Type B pancreatic cell (in vitro differentiated cells): Measurements from ENCODE around the gene PRELID2. TPM values are rescaled to one million over a fixed set of nuclear protein-coding genes. Genes with fewer than 3 reads are reported as not detected.

Experiments used
- DNase-seq: peaks from one replicate; pipeline ENCODE4 v3.0.0; 2021; ENCODE audit warnings: mixed read lengths; ENCODE audit not compliant: unreplicated experiment; ENCODE audit errors: extremely low spot score
- H3K27ac Mint-ChIP-seq: 2 replicates; pipeline ENCODE4 v1.8.0; 2021; ENCODE audit warnings: mild to moderate bottlenecking, mixed read lengths
- H3K27me3 Mint-ChIP-seq: 2 replicates; pipeline ENCODE4 v1.8.0; 2021; ENCODE audit warnings: mixed read lengths
- H3K36me3 Mint-ChIP-seq: 2 replicates; pipeline ENCODE4 v1.8.0; 2021; ENCODE audit warnings: mixed read lengths
- H3K4me1 Mint-ChIP-seq: one replicate; pipeline ENCODE4 v1.8.0; 2021; ENCODE audit warnings: mixed read lengths; ENCODE audit not compliant: unreplicated experiment
- H3K4me3 Mint-ChIP-seq: 2 replicates; pipeline ENCODE4 v1.8.0; 2021; ENCODE audit warnings: mild to moderate bottlenecking, mixed read lengths
- H3K9me3 Mint-ChIP-seq: 2 replicates; pipeline ENCODE4 v1.8.0; 2021; ENCODE audit warnings: mixed read lengths
- total RNA-seq: library from RNA; stranded (reverse); gene quantifications from 2 replicates; pipeline ENCODE4 v1.2.1, GENCODE V29; 2021; ENCODE audit warnings: low replicate concordance
- TF ChIP-seq, protein P1 (sequence below): fragments of 200-600 bp; sonication (generic); conservative IDR thresholded peaks from 2 replicates; pipeline ENCODE4 v1.5.0; 2021; ENCODE audit warnings: antibody characterized with exemption, mild to moderate bottlenecking

PRELID2 gene
- total RNA-seq, 1 donor from 2014 or later, result 19.6 TPM

DNA sequence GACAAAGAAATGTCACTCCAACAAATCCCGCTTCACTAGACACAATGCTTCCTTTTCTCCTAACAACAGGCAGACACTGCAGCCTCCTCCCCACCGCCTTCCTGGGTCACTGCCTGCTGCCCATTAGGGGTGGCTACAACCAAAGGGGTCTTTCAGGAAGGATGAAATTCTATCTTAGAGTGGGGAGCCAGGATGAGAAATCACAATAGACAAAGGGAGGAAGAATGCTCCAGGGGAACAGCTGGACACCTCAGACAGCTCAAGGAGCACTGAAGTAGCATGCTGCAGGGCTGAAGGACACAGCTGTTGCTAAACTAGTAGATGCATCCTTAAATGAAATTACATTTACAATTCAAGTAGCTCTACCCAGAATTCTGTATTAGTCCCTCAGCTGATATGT is 54.2 kb downstream of the PRELID2 start:
- Mint-ChIP-seq H3K27me3 (no peaks in the 10 kb centered on the region), H3K4me1 (no peaks in the 10 kb centered on the region), H3K36me3 (peaks cover 4% of the 10 kb centered on the region), H3K9me3 (no peaks in the 10 kb centered on the region), H3K4me3 (no peak overlapping the region), H3K27ac (no peak overlapping the region)
- TF ChIP-seq, protein P1, sequence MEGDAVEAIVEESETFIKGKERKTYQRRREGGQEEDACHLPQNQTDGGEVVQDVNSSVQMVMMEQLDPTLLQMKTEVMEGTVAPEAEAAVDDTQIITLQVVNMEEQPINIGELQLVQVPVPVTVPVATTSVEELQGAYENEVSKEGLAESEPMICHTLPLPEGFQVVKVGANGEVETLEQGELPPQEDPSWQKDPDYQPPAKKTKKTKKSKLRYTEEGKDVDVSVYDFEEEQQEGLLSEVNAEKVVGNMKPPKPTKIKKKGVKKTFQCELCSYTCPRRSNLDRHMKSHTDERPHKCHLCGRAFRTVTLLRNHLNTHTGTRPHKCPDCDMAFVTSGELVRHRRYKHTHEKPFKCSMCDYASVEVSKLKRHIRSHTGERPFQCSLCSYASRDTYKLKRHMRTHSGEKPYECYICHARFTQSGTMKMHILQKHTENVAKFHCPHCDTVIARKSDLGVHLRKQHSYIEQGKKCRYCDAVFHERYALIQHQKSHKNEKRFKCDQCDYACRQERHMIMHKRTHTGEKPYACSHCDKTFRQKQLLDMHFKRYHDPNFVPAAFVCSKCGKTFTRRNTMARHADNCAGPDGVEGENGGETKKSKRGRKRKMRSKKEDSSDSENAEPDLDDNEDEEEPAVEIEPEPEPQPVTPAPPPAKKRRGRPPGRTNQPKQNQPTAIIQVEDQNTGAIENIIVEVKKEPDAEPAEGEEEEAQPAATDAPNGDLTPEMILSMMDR, result no peak
- no peak for DNase-seq

DNA sequence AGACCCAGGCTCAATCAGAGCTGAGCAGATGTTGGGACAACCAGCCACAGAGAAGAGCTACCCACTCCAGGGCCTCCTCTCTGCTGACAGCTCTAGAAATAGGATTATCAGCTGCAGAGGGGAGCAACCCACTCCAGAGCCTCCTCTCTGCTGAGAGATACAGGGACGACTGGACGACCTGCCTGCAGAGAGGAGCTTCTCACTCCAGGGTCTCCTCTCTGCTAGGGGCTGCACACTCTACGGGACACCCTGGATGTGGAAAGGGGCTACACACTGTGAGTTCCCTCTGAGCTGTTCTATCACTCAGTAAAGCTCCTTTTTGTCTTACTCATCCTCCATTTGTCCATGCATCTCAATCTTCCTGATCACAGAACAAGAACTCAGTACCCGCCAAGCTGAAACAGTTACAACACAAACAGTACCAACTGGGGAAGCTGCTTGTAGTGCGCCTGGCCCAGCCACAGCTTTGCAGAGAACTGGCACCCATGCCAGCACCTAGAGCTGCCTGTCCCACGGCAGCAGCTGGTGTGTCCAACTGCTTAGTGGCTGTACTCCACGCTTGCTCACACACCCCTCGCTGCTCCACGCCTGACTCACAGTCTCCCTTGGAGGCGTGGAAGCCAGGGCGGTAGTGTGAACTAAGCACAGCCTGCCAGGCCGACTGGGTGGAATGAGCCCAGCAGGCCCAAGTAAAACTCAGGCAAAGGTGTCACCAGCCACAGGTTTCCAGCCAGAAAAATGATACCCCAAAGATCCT is 56.8 kb downstream of the PRELID2 start:
- H3K27me3 Mint-ChIP-seq, result no peaks in the 10 kb centered on the region
- H3K4me1 Mint-ChIP-seq, result peaks cover 11% of the 10 kb centered on the region
- H3K9me3 Mint-ChIP-seq, result no peaks in the 10 kb centered on the region
- no peak overlapping the region for H3K27ac Mint-ChIP-seq
- DNase-seq, result no peak
- peaks cover 7% of the 10 kb centered on the region for H3K36me3 Mint-ChIP-seq
- TF ChIP-seq, protein P1, result no peak
- H3K4me3 Mint-ChIP-seq, result no peak overlapping the region

DNA sequence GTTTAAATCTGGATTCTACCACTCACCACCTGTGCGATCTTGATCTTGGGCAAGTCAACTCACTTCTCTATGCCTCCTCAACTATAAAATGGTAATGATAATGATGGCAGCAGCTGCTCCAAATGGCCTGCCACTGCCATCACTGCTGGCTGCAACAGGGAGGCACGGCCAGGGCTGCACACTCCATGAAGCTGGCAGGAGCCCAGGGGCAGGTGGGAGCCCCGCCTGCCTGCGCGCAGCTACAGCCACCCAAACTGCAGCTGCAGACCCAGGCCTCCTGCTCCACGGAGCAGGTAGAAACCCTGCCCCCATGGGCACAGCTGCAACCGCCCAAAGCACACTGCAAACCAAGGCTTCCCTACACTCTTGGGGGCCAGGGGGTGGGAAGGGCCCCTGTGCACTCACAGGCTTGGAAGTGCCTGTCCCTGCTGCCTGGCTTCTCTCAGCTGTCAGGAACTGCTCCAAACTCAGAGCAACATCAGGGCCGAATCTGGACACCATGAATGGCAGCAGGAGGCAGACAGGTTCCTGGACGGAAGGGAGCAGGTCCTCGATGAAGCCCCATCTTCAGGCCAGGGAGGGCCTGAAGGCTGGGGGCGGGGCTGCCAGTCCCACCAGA is 57.6 kb downstream of the PRELID2 start:
- Mint-ChIP-seq H3K4me3 (no peak overlapping the region), H3K9me3 (no peaks in the 10 kb centered on the region), H3K4me1 (peaks cover 11% of the 10 kb centered on the region), H3K36me3 (peaks cover 7% of the 10 kb centered on the region), H3K27me3 (no peaks in the 10 kb centered on the region), H3K27ac (no peak overlapping the region)
- TF ChIP-seq, protein P1, result no peak
- DNase-seq, result no peak

DNA sequence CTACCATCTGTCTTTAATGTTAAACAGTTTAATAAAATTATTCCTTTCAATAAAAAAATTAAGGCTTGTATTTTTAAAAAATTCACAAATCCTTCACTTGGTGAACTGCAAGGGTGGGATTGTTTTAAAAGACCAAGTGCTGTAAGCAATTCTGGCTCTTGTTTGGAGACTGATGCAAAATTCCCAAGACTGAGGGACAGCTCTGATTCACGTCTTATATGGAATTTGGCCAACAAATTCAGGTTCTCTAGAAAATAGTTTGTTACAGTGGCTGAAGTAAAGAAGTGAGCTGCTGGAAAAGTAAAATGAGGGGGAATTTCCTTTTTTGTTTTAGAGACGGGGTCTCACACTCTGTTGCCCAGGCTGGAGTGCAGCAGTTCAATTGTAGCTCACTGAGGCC is 58.3 kb downstream of the PRELID2 start:
- Mint-ChIP-seq H3K4me3 (no peak overlapping the region), H3K27me3 (no peaks in the 10 kb centered on the region), H3K36me3 (peaks cover 4% of the 10 kb centered on the region), H3K9me3 (no peaks in the 10 kb centered on the region), H3K27ac (no peak overlapping the region), H3K4me1 (peaks cover 11% of the 10 kb centered on the region)
- TF ChIP-seq, protein P1, result no peak
- no peak for DNase-seq

GRCh38 chr5:145775893-145776444 is 59.2 kb downstream of the PRELID2 start:
- Mint-ChIP-seq H3K36me3 (peaks cover 7% of the 10 kb centered on the region), H3K4me3 (no peak overlapping the region), H3K4me1 (peaks cover 11% of the 10 kb centered on the region), H3K27me3 (no peaks in the 10 kb centered on the region), H3K27ac (no peak overlapping the region), H3K9me3 (peaks cover 5% of the 10 kb centered on the region)
- TF ChIP-seq, protein P1, result no peak
- DNase-seq, result no peak
